Erythroblast (primary cell): ENCODE measurements around the gene CHRM2.

Source experiments
- GATA1 ChIP-seq: IDR thresholded peaks from 2 replicates; pipeline ENCODE4 v1.6.1; 2011; ENCODE audit warnings: low read depth, mild to moderate bottlenecking, control low read depth, low read length, moderate library complexity
- POLR2A ChIP-seq: IDR thresholded peaks from 2 replicates; pipeline ENCODE4 v1.6.1; 2011; ENCODE audit warnings: mild to moderate bottlenecking, low read length

- TF ChIP-seq POLR2A, result no peak
- no peak for TF ChIP-seq GATA1
Observed at GRCh38 chr7:136914016-136914415, 45.6 kb downstream of the CHRM2 start.
